K562 (cell line): Measurements from ENCODE around the gene TSHR. TPM values are rescaled to one million over a fixed set of nuclear protein-coding genes. Genes with fewer than 3 reads are reported as not detected.

Source experiments
- ATAC-seq: fragments of 200-7000 bp; cut with Tn5 transposase; 3 replicates; pipeline ENCODE4 v1.9.1; 2020; ENCODE audit warnings: moderate library complexity
- BruUV-seq: library from RNA; stranded (reverse); fragments of 400-500 nt; replicated peaks from 2 replicates; lab custom pipeline; 2021; lab: Mats Ljungman, UMichigan
- CTCF ChIA-PET: fragments of 300-600 bp; formaldehyde crosslinking; extraction: SDS; loops from one replicate; lab custom pipeline; 2021; ENCODE audit warnings: low intra/inter-chr PET ratio; lab: Yijun Ruan, JAX
- POLR2A ChIA-PET: fragments of 300-600, 350-650 bp; sonication (Branson Sonifier 250); formaldehyde crosslinking; extraction: SDS; loops from one replicate; lab custom pipeline; 2021; ENCODE audit warnings: antibody characterized with exemption, inconsistent platforms; lab: Yijun Ruan, JAX
- DNase-seq, 4 experiments: peaks; one replicate each; pipeline versions ENCODE4 v3.0.0 to v3.0.0-alpha.2; 2011 to 2018; ENCODE audit warnings: low spot score in 3 of 4, mixed read lengths in 3 of 4; ENCODE audit errors: extremely low read depth in 1 of 4
- FAIRE-seq: peaks from 2 replicates; lab custom pipeline; 2011; peaks lifted over from hg19 to GRCh38; lab: Jason Lieb, UNC
- H2AFZ ChIP-seq: 2 replicates; pipeline ENCODE4 v1.6.0; 2011; ENCODE audit warnings: low read depth, low read length, control low read depth, inconsistent platforms
- H3K27ac ChIP-seq: fragments of 200-600 bp; 3 replicates; pipeline ENCODE4 v1.8.0; 2011; ENCODE audit warnings: low read depth, mild to moderate bottlenecking, control low read depth, inconsistent platforms, low read length, moderate library complexity, mixed read lengths; ENCODE audit errors: extremely low read depth
- H3K27me3 ChIP-seq, 2 experiments: fragments of 300-600 bp in 1 of 2; 2 replicates in 1 of 2; 3 replicates in 1 of 2; pipeline versions ENCODE4 v1.6.0 to v1.8.0; 2011; ENCODE audit warnings: inconsistent platforms in 2 of 2, low read length in 2 of 2, mild to moderate bottlenecking in 1 of 2, mixed read lengths in 1 of 2, moderate library complexity in 1 of 2; ENCODE audit not compliant: control insufficient read depth in 2 of 2, insufficient read depth in 2 of 2
- H3K36me3 ChIP-seq: fragments of 300-600 bp; 3 replicates; pipeline ENCODE4 v1.8.0; 2011; ENCODE audit warnings: mild to moderate bottlenecking, low read length, inconsistent platforms; ENCODE audit not compliant: control insufficient read depth, insufficient read depth
- H3K4me1 ChIP-seq, 2 experiments: fragments of 200-600 bp in 1 of 2; replicated peaks in 1 of 2; 2 replicates in 1 of 2; 3 replicates in 1 of 2; pipeline versions ENCODE4 v1.5.1 to v1.8.0; 2011; ENCODE audit warnings: inconsistent platforms in 2 of 2, low read length in 2 of 2, mild to moderate bottlenecking in 1 of 2, mixed read lengths in 1 of 2, moderate library complexity in 1 of 2; ENCODE audit not compliant: control insufficient read depth in 2 of 2, insufficient read depth in 2 of 2
- H3K4me2 ChIP-seq: 2 replicates; pipeline ENCODE4 v1.6.1; 2011; ENCODE audit warnings: low read length, control low read depth, inconsistent platforms, mixed read lengths; ENCODE audit not compliant: insufficient read depth
- H3K4me3 ChIP-seq: fragments of 200-600 bp; sonication (generic), shearing (Covaris generic); 2 replicates; pipeline ENCODE4 v1.5.1; 2016; ENCODE audit warnings: control low read depth, inconsistent platforms
- H3K79me2 ChIP-seq: fragments of 200-600 bp; 3 replicates; pipeline ENCODE4 v1.8.0; 2011; ENCODE audit warnings: low read length, inconsistent platforms; ENCODE audit not compliant: control insufficient read depth, insufficient read depth
- H3K9ac ChIP-seq, 2 experiments: 2 replicates each; pipeline versions ENCODE4 v1.6.0 to v1.6.1; 2011; ENCODE audit warnings: low read depth in 2 of 2, low read length in 2 of 2, control low read depth in 1 of 2, inconsistent platforms in 1 of 2, mild to moderate bottlenecking in 1 of 2, mixed read lengths in 1 of 2; ENCODE audit not compliant: insufficient read depth in 1 of 2
- H3K9me1 ChIP-seq: one replicate; pipeline ENCODE4 v1.6.0; 2011; ENCODE audit warnings: inconsistent platforms, mild to moderate bottlenecking, low read length, moderate library complexity; ENCODE audit not compliant: control insufficient read depth, insufficient read depth
- H3K9me3 ChIP-seq: replicated peaks from 2 replicates; pipeline ENCODE4 v1.5.1; 2011; ENCODE audit warnings: low read depth, low read length, inconsistent platforms; ENCODE audit not compliant: control insufficient read depth, insufficient read depth
- H4K20me1 ChIP-seq: replicated peaks from 2 replicates; pipeline ENCODE4 v1.6.1; 2011; ENCODE audit warnings: low read length, inconsistent platforms, mixed read lengths; ENCODE audit not compliant: control insufficient read depth, insufficient read depth
- CBX5 ChIP-seq: IDR thresholded peaks from 2 replicates; pipeline ENCODE4 v1.6.1; 2014; ENCODE audit warnings: low read depth, borderline replicate concordance
- CEBPB ChIP-seq: fragments of 450-650 bp; IDR thresholded peaks from 2 replicates; pipeline ENCODE4 v1.6.1; 2016; ENCODE audit warnings: missing genetic modification characterization, missing compliant biosample characterization
- CEBPG ChIP-seq, 3 experiments: fragments of 200-800 bp in 1 of 3; sonication (Bioruptor generic) in 1 of 3; sonication (generic) in 1 of 3; formaldehyde crosslinking in 1 of 3; IDR thresholded peaks in 2 of 3; conservative IDR thresholded peaks in 1 of 3; 2 replicates each; pipeline versions ENCODE4 v1.6.1 to v1.8.0; 2016 to 2022; ENCODE audit warnings: missing compliant biosample characterization in 2 of 3, missing genetic modification characterization in 2 of 3, mild to moderate bottlenecking in 1 of 3, missing genetic modification reagents in 1 of 3
- GABPA ChIP-seq: fragments of 200-800 bp; sonication (Bioruptor generic); conservative IDR thresholded peaks from 2 replicates; pipeline ENCODE4 v1.6.1; 2016; ENCODE audit warnings: low read depth, missing genetic modification characterization, missing compliant biosample characterization
- MYC ChIP-seq, 2 experiments: fragments of 250-450 bp in 1 of 2; sonication (Bioruptor Pico) in 1 of 2; IDR thresholded peaks; 2 replicates each; pipeline versions ENCODE4 v1.5.1 to v1.6.1; 2012 to 2021; ENCODE audit warnings: low read depth in 2 of 2, borderline replicate concordance in 1 of 2, improper control_type of control experiment in 1 of 2, low read length in 1 of 2, mild to moderate bottlenecking in 1 of 2, moderate library complexity in 1 of 2
- WGBS: fragments of 100-300 bp; shearing (Covaris generic); methylation state at CpG from one replicate; pipeline ENCODE4 v1.1.6; 2016; ENCODE audit warnings: low coverage, mixed read lengths; ENCODE audit not compliant: insufficient coverage; ENCODE audit errors: missing lambda C conversion rate; 5-methylcytosine and 5-hydroxymethylcytosine counted together
- in situ Hi-C: fragments of 300-500 bp; cut with MboI; formaldehyde crosslinking; loops from 4 replicates; pipeline ENCODE4 v1.15.0; 2018; ENCODE audit warnings: inconsistent platforms, mixed read lengths
- intact Hi-C: fragments of 100-400 bp; cut with micrococcal nuclease; formaldehyde crosslinking; loops from 2 replicates; pipeline ENCODE4 v1.14.2; 2022
- polyA plus RNA-seq, 8 experiments: library from polyadenylated mRNA; depleted of rRNA in 4 of 8; stranded (reverse) in 5 of 8; unstranded in 3 of 8; fragments of >200 nt; fragmentation: Nextera tagmentation in 2 of 8; fragmentation: Illumina TruSeq in 1 of 8; extraction: Ambion mirVana in 2 of 8; extraction: Trizol in 1 of 8; gene quantifications; 2 replicates each; pipeline versions ENCODE4 v1.2.1 to v1.2.3, GENCODE V29; 2011 to 2014; ENCODE audit warnings: inconsistent platforms in 1 of 8, missing spikeins in 1 of 8
- total RNA-seq, 7 experiments: library from RNA; depleted of rRNA in 6 of 7; stranded (reverse); fragments of >200 nt in 6 of 7; fragmentation: Illumina TruSeq in 2 of 7; extraction: Trizol in 2 of 7; gene quantifications; 2 replicates each; pipeline versions ENCODE4 v1.2.1 to v1.2.3, GENCODE V29; 2011 to 2021; ENCODE audit warnings: low replicate concordance in 1 of 7

Gene TSHR
- total and polyA plus RNA-seq, 9 of the 15 experiments (the other 6 are each of a cell fraction or from before 2014, with no cell fraction given), result 0.01 to 0.10 TPM; not detected in 7

- H3K27ac ChIP-seq, result no peak overlapping the region
- no peak overlapping the region for H2AFZ ChIP-seq
- no peaks in the 10 kb centered on the region for H3K27me3 ChIP-seq
- TF ChIP-seq GABPA (tag), result no peak
- TF ChIP-seq CBX5, result no peak
- TF ChIP-seq MYC (IDR thresholded peaks at IDR 0.05; ENCODE audit: low read depth, low read length), result no peak
- TF ChIP-seq MYC (CRISPR knock-in tag; IDR thresholded peaks at IDR 0.05; ENCODE audit: borderline replicate concordance, low read depth), result no peak
- TF ChIP-seq CEBPG (CRISPR knock-in tag; IDR thresholded peaks at IDR 0.05), result no peak
- peak in 1 of 2 experiments; percentile 51; a peak in 1 of 4 replicates for TF ChIP-seq CEBPG (tag; conservative IDR thresholded peaks at IDR 0.05 in 1 of 2, IDR thresholded peaks at IDR 0.05 in 1 of 2)
- peak; percentile 45; the same call in 1 of the 2 replicates for TF ChIP-seq CEBPB (tag)
- H3K36me3 ChIP-seq, result no peaks in the 10 kb centered on the region
- no peak overlapping the region for H3K4me2 ChIP-seq
- intact Hi-C loops, result no loop called here
- no peaks in the 10 kb centered on the region for H3K9me1 ChIP-seq
- CTCF ChIA-PET, result no interaction called here
- in situ Hi-C loops, result no loop called here
- no peak overlapping the region for H3K9ac ChIP-seq
- ATAC-seq (no peak), FAIRE-seq (no peak), DNase-seq (no peak)
- no TSS peak for BruUV-seq
- no peak overlapping the region for H3K4me3 ChIP-seq
- H3K4me1 ChIP-seq, result no peaks in the 10 kb centered on the region
- H4K20me1 ChIP-seq, result no peaks in the 10 kb centered on the region
- no peaks in the 10 kb centered on the region for H3K9me3 ChIP-seq
- WGBS, result 18% methylated on average over 3 of the region's 3 CpGs
- H3K79me2 ChIP-seq, result no peaks in the 10 kb centered on the region
- POLR2A ChIA-PET, result no interaction called here
Observed at GRCh38 chr14:81102217-81102616, 146.8 kb downstream of the TSHR start.
